GM12874 (cell line): ENCODE measurements around the gene RBM47.

ENCODE experiments used
- TF ChIP-seq, protein P1 (sequence below): IDR thresholded peaks from 2 replicates; pipeline ENCODE4 v1.5.1; 2011; ENCODE audit warnings: low read depth, mild to moderate bottlenecking, control low read depth, low read length, moderate library complexity; ENCODE audit not compliant: insufficient read depth

Gene RBM47

DNA sequence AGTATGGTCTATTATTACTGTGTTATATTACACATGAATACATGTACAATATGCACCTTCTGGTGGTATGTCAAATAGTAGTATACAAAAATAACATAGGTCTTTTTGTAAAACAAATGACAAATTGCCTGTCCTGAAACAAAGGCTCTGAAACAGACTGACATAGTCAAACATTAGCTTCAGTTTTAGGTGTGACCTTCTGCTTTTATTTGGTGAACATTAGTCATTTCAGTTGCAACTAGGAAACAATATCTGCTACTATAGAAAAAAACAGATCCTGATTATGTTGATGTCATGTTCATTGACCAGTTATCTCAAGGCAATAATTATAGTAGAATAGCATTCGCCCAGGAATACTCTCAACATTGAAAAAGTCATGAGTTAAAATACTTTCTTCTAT, 171.6 kb downstream of the RBM47 start:
- TF ChIP-seq, protein P1, sequence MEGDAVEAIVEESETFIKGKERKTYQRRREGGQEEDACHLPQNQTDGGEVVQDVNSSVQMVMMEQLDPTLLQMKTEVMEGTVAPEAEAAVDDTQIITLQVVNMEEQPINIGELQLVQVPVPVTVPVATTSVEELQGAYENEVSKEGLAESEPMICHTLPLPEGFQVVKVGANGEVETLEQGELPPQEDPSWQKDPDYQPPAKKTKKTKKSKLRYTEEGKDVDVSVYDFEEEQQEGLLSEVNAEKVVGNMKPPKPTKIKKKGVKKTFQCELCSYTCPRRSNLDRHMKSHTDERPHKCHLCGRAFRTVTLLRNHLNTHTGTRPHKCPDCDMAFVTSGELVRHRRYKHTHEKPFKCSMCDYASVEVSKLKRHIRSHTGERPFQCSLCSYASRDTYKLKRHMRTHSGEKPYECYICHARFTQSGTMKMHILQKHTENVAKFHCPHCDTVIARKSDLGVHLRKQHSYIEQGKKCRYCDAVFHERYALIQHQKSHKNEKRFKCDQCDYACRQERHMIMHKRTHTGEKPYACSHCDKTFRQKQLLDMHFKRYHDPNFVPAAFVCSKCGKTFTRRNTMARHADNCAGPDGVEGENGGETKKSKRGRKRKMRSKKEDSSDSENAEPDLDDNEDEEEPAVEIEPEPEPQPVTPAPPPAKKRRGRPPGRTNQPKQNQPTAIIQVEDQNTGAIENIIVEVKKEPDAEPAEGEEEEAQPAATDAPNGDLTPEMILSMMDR = no peak

DNA sequence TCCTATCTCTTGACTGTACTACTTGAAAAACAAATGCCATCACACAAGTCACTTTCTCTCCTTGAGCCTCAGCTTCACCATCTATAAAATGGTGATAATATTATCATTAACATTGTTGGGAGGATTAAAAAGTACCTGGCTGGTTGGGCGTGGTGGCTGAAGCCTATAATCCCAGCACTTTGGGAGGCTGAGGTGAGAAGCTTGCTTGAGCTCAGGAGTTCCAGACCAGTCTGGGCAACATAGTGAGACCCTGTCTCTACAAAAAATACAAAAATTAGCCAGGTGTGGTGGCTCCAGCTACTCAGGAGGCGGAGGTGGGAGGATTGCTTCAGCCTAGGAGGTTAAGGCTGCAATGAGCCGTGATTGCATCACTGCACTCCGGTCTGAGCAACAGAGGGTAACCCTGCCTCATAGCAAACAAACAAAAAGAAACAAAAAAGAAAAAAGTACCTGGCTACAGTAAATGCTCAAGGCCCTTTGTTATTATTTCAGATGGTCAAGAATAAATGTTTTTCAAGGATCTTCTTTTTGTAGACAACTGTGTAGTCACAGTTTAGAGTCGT, 174.2 kb downstream of the RBM47 start:
- TF ChIP-seq, protein P1 = no peak

DNA sequence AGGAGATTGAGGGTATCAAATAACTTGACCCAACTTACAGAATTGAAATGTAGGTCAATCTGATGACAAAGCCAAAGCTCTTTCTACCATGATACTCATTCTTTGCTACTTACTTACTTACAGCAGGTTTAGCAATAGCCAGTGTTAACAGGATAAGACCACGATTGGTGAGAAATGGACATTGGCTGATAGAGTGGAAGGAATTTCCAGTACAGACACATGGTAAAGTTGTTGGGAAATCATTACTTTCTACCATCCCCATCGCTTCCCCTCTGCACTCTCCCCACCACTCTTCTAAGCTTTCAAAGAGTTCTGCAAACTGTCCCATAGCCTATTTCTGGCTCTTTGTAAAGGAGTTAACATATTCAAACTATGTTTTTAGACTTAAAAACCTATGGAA, 174.8 kb downstream of the RBM47 start:
- TF ChIP-seq, protein P1 = no peak

DNA sequence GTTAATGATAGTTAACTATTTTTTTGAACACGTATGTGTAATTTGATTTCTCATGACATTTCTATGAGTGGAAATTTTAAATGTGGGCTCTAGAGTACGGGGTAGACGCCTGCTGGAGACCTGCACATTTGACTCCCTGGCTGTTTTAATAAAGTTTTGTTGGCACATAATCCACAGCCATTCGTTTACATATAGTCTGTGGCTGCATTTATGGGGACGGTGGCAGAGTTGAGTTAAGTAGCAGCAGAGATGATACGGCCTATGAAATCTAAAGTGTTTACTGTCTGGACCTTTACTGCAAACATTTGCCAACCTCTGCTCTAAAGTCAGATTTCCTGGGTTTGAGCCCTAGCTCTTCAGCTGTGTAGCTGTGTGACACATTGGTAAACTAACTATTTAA, 175.8 kb downstream of the RBM47 start:
- TF ChIP-seq, protein P1 = no peak

DNA sequence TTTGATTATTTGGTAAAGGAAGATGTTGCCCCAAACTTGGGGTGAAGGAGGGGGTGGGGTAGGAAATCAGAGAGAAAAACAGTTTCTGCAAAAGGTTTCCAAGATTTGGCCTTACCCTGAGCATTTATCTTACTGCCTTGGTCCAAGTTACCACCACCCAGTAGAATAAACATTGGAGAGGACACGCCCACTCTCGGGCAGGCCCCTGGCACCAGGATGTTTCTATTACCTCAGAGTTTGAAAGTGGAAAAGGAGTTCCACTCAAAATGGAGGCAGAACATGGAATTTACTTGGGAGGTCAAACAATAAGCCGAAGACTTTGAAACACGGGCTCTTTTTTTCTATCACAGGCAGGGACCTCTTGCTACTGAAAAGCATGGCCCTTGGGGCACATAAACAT, 180.8 kb downstream of the RBM47 start:
- TF ChIP-seq, protein P1 = no peak

DNA sequence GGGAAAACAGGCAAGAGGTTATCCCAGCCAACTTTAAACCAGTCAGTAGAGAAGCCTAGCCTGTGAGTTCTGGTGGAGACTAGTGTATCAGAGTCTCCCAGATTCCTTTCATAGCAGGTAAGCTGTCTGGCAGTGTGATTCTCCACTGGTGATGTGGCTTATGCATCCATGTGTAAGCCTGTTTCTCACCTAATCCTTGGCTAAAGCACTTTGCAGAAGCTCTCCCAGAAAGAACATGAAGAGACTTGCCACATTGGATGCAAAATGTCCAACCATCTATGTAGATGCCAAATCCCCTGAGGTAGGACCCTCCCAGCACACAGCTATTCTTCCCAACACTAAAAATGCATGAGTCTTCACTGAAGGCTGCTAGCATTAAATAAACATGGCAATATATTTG, 182.8 kb downstream of the RBM47 start:
- TF ChIP-seq, protein P1 = no peak

DNA sequence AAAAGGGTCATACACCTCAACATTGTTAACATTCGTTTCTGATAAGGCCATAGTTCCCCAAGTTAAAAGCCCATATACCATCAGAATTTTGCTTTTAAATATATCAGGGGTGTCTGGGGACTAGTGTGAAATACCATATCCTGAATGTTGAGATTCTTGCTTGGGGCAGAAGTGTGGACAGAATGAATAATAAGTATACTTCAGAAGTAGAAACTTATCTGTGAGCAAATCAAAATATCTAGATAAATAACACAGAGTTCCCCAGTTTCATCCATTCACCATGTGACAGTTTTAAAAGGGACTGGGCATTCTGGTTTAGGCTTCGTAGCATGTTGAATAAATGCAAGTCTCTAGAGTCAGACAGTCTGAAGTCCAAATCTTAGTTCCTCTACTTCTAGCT, 184.0 kb downstream of the RBM47 start:
- TF ChIP-seq, protein P1 = no peak
